Panc1 (cell line): ENCODE measurements around the gene NSRP1.
"Not testable (repeated sequence)": the region's sequence is repeated elsewhere in the genome, so short reads cannot be mapped to it uniquely, and the experiment has no call there.

Source experiments
- POLR2AphosphoS5 ChIP-seq: IDR thresholded peaks from 2 replicates; pipeline ENCODE4 v1.6.1; 2012; ENCODE audit warnings: mild to moderate bottlenecking, low read depth, low read length, moderate library complexity
- TF ChIP-seq, protein P1 (sequence below): fragments of 450-650 bp; IDR thresholded peaks from 2 replicates; pipeline ENCODE4 v1.5.1; 2017; ENCODE audit warnings: mild to moderate bottlenecking

DNA sequence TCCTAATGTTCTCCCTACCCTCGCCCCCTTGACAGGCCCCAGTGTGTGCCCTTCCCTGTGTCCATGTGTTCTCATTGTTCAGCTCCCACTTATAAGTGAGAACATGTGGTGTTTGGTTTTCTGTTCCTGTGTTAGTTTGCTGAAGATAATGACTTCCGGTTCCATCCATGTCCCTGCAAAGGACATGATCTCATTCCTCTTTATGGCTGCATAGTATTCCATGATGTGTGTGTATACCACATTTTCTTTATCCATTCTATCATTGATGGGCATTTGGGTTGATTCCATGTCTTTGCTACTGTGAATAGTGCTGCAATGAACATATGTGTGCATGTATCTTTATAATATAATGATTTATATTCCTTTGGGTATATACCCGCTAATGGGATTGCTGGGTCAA is 29.2 kb upstream of the NSRP1 start:
- TF ChIP-seq, protein P1, sequence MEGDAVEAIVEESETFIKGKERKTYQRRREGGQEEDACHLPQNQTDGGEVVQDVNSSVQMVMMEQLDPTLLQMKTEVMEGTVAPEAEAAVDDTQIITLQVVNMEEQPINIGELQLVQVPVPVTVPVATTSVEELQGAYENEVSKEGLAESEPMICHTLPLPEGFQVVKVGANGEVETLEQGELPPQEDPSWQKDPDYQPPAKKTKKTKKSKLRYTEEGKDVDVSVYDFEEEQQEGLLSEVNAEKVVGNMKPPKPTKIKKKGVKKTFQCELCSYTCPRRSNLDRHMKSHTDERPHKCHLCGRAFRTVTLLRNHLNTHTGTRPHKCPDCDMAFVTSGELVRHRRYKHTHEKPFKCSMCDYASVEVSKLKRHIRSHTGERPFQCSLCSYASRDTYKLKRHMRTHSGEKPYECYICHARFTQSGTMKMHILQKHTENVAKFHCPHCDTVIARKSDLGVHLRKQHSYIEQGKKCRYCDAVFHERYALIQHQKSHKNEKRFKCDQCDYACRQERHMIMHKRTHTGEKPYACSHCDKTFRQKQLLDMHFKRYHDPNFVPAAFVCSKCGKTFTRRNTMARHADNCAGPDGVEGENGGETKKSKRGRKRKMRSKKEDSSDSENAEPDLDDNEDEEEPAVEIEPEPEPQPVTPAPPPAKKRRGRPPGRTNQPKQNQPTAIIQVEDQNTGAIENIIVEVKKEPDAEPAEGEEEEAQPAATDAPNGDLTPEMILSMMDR: not testable (repeated sequence)
- not testable (repeated sequence) for TF ChIP-seq POLR2AphosphoS5
